GM21423 (cell line): ENCODE results near the gene SH3TC1.
A peak's percentile ranks its signal among the peaks of the same experiment; 100 is the strongest.

Experiments used
- ATAC-seq: cut with Tn5 transposase; IDR thresholded peaks from one replicate; pipeline ENCODE4 v1.9.1; 2021; ENCODE audit warnings: mild to moderate bottlenecking, moderate library complexity; ENCODE audit not compliant: unreplicated experiment

The SH3TC1 gene

GRCh38 chr4:8241211-8241779 is 42.2 kb downstream of the SH3TC1 start:
- ATAC-seq = no peak

- ATAC-seq = peak; percentile 57
These were observed 43.0 kb downstream of the SH3TC1 start for GRCh38 chr4:8241895-8242696.

GRCh38 chr4:8242782-8243560 is 43.9 kb downstream of the SH3TC1 start:
- no peak for ATAC-seq

- ATAC-seq = no peak
These were observed 45.1 kb downstream of the SH3TC1 start for GRCh38 chr4:8244001-8244757.

GRCh38 chr4:8244931-8245460 is 45.9 kb downstream of the SH3TC1 start:
- ATAC-seq = no peak

- no peak for ATAC-seq
These were observed 47.1 kb downstream of the SH3TC1 start for GRCh38 chr4:8245884-8246833.

GRCh38 chr4:8247047-8247930 is 48.2 kb downstream of the SH3TC1 start:
- no peak for ATAC-seq

- no peak for ATAC-seq
These were observed 49.0 kb downstream of the SH3TC1 start for GRCh38 chr4:8248091-8248490.

- no peak for ATAC-seq
These were observed 51.1 kb downstream of the SH3TC1 start for GRCh38 chr4:8250227-8250626.

GRCh38 chr4:8250637-8251036 is 51.5 kb downstream of the SH3TC1 start:
- ATAC-seq = no peak

- no peak for ATAC-seq
These were observed 52.2 kb downstream of the SH3TC1 start for GRCh38 chr4:8251110-8251883.

GRCh38 chr4:8252301-8253173 is 53.4 kb downstream of the SH3TC1 start:
- no peak for ATAC-seq

GRCh38 chr4:8254076-8254475 is 55.0 kb downstream of the SH3TC1 start:
- no peak for ATAC-seq

GRCh38 chr4:8255698-8256441 is 56.8 kb downstream of the SH3TC1 start:
- ATAC-seq = no peak

- no peak for ATAC-seq
These were observed 58.8 kb downstream of the SH3TC1 start for GRCh38 chr4:8257854-8258253.

- ATAC-seq = no peak
These were observed 59.6 kb downstream of the SH3TC1 start for GRCh38 chr4:8258552-8259212.
